Esophagus squamous epithelium (tissue), 4 donors: Measurements from ENCODE around the gene PPA2.

ENCODE experiments used
- POLR2A ChIP-seq, 4 donors: fragments of 450-650 bp; IDR thresholded peaks; one replicate each; pipeline ENCODE4 v1.6.1; 2017; ENCODE audit warnings: antibody characterized with exemption in 4 of 4, mild to moderate bottlenecking in 4 of 4, moderate library complexity in 3 of 4
- TF ChIP-seq, protein P1 (sequence below), 6 experiments: fragments of 450-650 bp in 4 of 6; fragments of 200-600 bp in 2 of 6; sonication (generic) in 2 of 6; IDR thresholded peaks; one replicate each; pipeline ENCODE4 v1.5.1; 2016 to 2019; ENCODE audit warnings: antibody characterized with exemption in 6 of 6, mild to moderate bottlenecking in 4 of 6, moderate library complexity in 4 of 6

DNA sequence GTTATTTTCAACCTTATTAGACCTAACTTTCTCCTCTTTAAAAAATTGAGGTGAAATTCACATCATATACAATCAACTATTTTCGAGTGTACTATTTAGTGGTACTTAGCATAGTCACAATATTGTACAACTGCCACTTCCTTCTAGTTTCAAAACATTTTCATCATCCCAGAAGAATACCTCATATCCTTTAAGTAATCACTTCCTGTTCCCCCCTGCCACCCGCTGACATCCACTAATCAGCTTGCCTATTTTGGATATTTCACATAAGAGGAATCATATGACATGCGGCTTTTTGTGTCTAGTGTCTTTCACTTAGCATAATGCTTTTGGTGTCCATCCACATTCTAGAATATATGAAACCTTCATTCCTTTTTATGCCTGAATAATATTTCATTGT lies 10.0 kb upstream of the PPA2 start:
- TF ChIP-seq, protein P1, sequence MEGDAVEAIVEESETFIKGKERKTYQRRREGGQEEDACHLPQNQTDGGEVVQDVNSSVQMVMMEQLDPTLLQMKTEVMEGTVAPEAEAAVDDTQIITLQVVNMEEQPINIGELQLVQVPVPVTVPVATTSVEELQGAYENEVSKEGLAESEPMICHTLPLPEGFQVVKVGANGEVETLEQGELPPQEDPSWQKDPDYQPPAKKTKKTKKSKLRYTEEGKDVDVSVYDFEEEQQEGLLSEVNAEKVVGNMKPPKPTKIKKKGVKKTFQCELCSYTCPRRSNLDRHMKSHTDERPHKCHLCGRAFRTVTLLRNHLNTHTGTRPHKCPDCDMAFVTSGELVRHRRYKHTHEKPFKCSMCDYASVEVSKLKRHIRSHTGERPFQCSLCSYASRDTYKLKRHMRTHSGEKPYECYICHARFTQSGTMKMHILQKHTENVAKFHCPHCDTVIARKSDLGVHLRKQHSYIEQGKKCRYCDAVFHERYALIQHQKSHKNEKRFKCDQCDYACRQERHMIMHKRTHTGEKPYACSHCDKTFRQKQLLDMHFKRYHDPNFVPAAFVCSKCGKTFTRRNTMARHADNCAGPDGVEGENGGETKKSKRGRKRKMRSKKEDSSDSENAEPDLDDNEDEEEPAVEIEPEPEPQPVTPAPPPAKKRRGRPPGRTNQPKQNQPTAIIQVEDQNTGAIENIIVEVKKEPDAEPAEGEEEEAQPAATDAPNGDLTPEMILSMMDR (IDR thresholded peaks at IDR 0.05), result no peak
- no peak for TF ChIP-seq POLR2A (IDR thresholded peaks at IDR 0.05)
